ENCODE data around the gene CCDC148.

DNA sequence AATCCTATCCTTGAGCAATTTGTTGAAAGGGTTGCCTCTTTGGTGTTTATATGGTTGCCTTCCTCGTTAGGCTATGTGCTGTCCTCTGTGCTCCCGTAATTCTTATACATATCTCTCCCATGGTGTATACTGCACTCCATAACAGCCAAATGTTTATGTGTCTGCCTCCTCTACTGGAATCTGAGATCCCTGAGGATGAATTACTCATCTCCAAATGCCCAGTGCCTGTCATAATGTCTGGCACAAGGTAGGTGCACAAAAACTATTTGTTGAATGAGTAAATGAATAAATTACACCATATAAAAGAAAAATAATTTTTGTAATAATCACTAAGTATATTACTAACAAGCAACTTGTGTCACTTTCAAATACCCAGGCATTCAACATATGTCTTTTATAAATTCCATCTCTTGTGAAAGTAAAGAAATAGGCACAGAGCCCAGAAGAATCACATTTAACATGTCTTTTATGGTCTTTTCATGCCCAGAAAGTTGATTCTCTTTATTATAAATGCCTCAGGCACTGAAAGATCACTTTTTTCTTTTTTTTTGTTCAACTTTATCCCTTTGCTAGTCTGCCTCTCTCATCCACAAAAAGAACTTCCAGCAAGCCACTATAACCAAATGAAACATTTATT lies 164.9 kb downstream of the CCDC148 start:
- TF ChIP-seq, protein P1, sequence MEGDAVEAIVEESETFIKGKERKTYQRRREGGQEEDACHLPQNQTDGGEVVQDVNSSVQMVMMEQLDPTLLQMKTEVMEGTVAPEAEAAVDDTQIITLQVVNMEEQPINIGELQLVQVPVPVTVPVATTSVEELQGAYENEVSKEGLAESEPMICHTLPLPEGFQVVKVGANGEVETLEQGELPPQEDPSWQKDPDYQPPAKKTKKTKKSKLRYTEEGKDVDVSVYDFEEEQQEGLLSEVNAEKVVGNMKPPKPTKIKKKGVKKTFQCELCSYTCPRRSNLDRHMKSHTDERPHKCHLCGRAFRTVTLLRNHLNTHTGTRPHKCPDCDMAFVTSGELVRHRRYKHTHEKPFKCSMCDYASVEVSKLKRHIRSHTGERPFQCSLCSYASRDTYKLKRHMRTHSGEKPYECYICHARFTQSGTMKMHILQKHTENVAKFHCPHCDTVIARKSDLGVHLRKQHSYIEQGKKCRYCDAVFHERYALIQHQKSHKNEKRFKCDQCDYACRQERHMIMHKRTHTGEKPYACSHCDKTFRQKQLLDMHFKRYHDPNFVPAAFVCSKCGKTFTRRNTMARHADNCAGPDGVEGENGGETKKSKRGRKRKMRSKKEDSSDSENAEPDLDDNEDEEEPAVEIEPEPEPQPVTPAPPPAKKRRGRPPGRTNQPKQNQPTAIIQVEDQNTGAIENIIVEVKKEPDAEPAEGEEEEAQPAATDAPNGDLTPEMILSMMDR (IDR thresholded peaks at IDR 0.05; ENCODE audit: extremely low read depth in 1 of 2, insufficient read depth in 1 of 2, low read depth in 1 of 2, low read length in 2 of 2) = no peak
- TF ChIP-seq FOS (IDR thresholded peaks at IDR 0.05; ENCODE audit: borderline replicate concordance, insufficient read depth, low read length) (no peak), POLR2A (IDR thresholded peaks at IDR 0.05; ENCODE audit: low read depth, low read length) (no peak), EZH2 (IDR thresholded peaks at IDR 0.05; ENCODE audit: borderline replicate concordance, low read depth, low read length, severe bottlenecking) (no peak), POLR2AphosphoS5 (IDR thresholded peaks at IDR 0.05; ENCODE audit: insufficient read depth, low read depth, low read length) (no peak), MAX (IDR thresholded peaks at IDR 0.05; ENCODE audit: insufficient read depth, insufficient read length) (no peak), MYC (IDR thresholded peaks at IDR 0.05; ENCODE audit: low read depth, low read length) (no peak)

Measured in endothelial cell of umbilical vein (primary cell).